ENCODE data around the gene PYGB. TPM values are rescaled to one million over a fixed set of nuclear protein-coding genes. Genes with fewer than 3 reads are reported as not detected.
A peak's percentile ranks its signal among the peaks of the same experiment; 100 is the strongest.

PYGB gene
- total and polyA plus RNA-seq, 8 donors = 17.4 to 37.2 (median 24.2) TPM

DNA sequence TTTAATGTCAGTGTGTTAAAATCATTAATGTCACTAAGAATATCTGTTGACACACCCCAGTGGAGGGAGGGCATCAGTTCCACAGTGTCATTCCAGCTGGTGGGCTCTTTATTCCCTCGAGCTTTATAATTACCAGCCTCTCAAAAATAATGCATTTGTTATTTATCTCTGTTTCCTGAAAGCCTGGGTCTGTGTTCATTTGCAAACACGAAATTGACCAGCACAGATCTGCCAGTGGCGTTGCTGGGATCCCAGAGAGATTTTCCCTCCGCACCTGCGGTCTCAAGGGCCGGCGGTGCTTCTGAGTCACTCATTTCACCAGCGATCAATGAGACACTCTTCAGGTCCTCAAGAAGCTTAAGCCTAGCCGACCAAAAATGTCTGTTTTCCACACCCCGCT lies 5.7 kb upstream of the PYGB start:
- no peak for DNase-seq
- Histone ChIP-seq H3K9me3 (no peaks in the 10 kb centered on the region), H3K4me1 (peaks cover 0 to 6% (median 0%) of the 10 kb centered on the region in 3 donors), H3K36me3 (no peaks in the 10 kb centered on the region), H3K4me3 (no peak overlapping the region), H3K27ac (no peak overlapping the region), H3K27me3 (no peaks in the 10 kb centered on the region)
- TF ChIP-seq, protein P1, sequence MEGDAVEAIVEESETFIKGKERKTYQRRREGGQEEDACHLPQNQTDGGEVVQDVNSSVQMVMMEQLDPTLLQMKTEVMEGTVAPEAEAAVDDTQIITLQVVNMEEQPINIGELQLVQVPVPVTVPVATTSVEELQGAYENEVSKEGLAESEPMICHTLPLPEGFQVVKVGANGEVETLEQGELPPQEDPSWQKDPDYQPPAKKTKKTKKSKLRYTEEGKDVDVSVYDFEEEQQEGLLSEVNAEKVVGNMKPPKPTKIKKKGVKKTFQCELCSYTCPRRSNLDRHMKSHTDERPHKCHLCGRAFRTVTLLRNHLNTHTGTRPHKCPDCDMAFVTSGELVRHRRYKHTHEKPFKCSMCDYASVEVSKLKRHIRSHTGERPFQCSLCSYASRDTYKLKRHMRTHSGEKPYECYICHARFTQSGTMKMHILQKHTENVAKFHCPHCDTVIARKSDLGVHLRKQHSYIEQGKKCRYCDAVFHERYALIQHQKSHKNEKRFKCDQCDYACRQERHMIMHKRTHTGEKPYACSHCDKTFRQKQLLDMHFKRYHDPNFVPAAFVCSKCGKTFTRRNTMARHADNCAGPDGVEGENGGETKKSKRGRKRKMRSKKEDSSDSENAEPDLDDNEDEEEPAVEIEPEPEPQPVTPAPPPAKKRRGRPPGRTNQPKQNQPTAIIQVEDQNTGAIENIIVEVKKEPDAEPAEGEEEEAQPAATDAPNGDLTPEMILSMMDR (IDR thresholded peaks at IDR 0.05) = no peak
- no peak for FAIRE-seq
- peak in 2 of 4 donors; percentile 14 to 26 for ATAC-seq
- WGBS, 2 donors = 79 to 82% methylated on average over 10 of the region's 10 CpGs
- intact Hi-C loops (cut with DNase I) = loop anchor here in 1 of 3 donors (10.0 kb wide), 1 partner anchor 47 kb away; the partner anchor contains the start of gene ENTPD6

DNA sequence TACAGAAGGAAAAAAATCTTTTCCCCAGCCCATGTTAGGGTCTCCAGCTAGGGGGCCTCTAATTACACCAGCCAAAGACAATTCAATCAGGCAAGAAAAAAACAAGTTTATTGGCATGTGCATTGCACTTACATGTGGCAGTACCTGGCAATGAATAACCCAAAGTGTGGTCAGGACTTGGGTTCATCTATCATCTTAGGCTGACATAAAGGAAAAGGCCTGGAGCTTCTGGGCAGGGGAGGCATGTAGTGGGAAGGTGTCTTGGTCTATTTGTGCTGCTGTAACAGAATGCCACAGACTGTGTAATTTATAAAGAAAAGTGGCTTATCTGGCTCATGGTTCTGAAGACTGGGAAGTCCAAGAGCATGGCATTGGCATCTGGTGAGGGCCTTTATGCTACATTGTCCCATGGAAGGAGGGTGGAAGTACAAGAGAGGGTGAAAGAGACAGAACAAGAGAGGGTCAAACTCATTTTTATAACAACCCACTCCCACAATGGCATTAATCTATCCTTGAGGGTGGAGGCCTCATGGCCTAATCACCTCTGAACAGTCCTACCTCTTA lies 4.4 kb upstream of the PYGB start:
- H3K4me3 ChIP-seq = no peak overlapping the region
- H3K27me3 ChIP-seq = no peaks in the 10 kb centered on the region
- H3K9me3 ChIP-seq = no peaks in the 10 kb centered on the region
- TF ChIP-seq, protein P1 (IDR thresholded peaks at IDR 0.05) = no peak
- no peak for ATAC-seq
- no peak for DNase-seq
- no peak for FAIRE-seq
- H3K36me3 ChIP-seq = no peaks in the 10 kb centered on the region
- H3K4me1 ChIP-seq = peaks cover 0 to 6% (median 0%) of the 10 kb centered on the region in 3 donors
- intact Hi-C loops (cut with DNase I) = loop anchor here in 1 of 3 donors (10.0 kb wide), 1 partner anchor 49 kb away; the partner anchor contains the start of gene ENTPD6
- no peak overlapping the region for H3K27ac ChIP-seq

DNA sequence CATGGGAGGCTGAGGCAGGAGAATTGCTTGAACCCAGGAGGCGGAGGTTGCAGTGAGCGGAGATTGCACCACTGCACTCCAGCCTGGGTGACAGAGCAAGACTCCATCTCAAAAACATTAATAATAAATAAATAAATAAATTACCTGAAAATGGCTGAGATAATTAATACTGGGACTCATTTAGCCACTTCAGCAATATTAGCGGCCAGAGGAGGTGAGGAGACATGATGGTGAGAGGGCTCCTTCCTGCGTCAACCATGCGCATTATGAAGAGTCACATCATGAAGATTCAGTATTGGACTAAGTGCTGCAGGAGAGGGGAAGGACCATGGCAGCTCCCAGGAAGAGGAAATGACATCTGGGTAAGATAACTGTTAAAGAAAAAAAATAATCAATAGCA lies 2.9 kb upstream of the PYGB start:
- no peaks in the 10 kb centered on the region for H3K36me3 ChIP-seq
- no peaks in the 10 kb centered on the region for H3K27me3 ChIP-seq
- ATAC-seq (no peak), FAIRE-seq (no peak), DNase-seq (no peak)
- intact Hi-C loops (cut with DNase I) = loop anchor here in 2 of 3 donors (5.0 to 10.0 kb wide), 2 partner anchors 50 to 52 kb away; partner anchors contain the start of gene ENTPD6 (in 1 of the 2)
- no peak overlapping the region for H3K4me3 ChIP-seq
- TF ChIP-seq, protein P1 (IDR thresholded peaks at IDR 0.05) = no peak
- peaks cover 0 to 12% (median 6%) of the 10 kb centered on the region in 3 donors for H3K4me1 ChIP-seq
- no peak overlapping the region for H3K27ac ChIP-seq
- 97% methylated on average over 5 of the region's 5 CpGs for WGBS, 2 donors
- H3K9me3 ChIP-seq = no peaks in the 10 kb centered on the region

DNA sequence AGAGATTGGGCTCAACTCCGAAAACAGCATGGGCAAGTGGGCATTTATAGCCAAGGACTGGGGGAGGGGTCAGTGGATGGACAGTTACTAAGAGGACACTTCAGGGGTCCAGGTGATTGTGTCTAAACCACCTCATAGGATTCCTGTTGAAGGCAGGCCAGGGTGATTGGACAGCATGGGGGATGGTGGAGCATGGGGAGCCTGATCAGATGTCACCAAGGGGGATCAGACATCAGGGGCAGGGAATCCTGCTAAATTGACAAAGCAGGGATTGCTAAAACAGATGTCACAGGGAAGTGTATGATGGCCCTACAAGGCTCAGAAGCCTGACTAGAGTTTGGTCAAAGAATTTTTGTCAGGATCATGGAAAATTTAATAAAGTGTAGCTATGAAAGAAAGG lies 2.4 kb upstream of the PYGB start:
- Histone ChIP-seq H3K27me3 (no peaks in the 10 kb centered on the region), H3K4me3 (no peak overlapping the region), H3K27ac (no peak overlapping the region), H3K9me3 (no peaks in the 10 kb centered on the region), H3K36me3 (no peaks in the 10 kb centered on the region), H3K4me1 (peaks cover 0 to 12% (median 6%) of the 10 kb centered on the region in 3 donors)
- TF ChIP-seq, protein P1 (IDR thresholded peaks at IDR 0.05) = no peak
- WGBS, 2 donors = 92 to 96% methylated on average over 1 of the region's 1 CpG
- FAIRE-seq = no peak
- intact Hi-C loops (cut with DNase I) = loop anchor here in 2 of 3 donors (5.0 to 10.0 kb wide), 2 partner anchors 51 to 52 kb away; partner anchors contain the start of gene ENTPD6 (in 1 of the 2)
- no peak for DNase-seq
- no peak for ATAC-seq

Data from pancreas (tissue), 10 donors.